Measurements from ENCODE around the gene KIAA1217. TPM values are rescaled to one million over a fixed set of nuclear protein-coding genes. Genes with fewer than 3 reads are reported as not detected.
A peak's percentile ranks its signal among the peaks of the same experiment; 100 is the strongest.

The KIAA1217 gene
- total RNA-seq, 1 donor from 2014 or later, result 13.0 TPM

DNA sequence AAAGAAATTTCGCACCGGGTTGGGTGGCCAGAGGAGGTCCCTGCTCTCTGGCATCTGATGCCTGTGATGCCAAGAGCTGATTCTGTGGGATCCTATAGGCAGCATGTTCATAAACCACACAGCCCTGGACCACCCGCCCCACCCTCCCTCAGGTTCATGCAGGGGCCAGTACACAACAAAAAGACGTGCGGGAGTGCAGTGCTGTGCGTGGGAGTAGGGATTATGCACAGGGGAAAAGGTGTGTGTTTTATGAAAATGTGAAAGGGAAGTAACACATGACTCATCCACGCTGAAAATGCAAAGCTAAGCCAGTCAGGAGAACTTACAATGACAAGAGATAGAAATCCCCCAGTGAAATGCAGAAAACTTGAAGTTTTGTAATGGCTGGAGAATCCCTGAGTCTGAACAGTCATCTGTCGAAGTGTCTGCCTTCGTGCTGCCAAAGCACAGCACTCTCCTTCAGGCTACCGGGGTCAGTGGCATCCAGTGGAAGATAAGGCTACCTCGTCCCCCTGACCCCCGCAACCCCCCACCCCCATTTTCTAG lies 1.1 kb downstream of the KIAA1217 start:
- H3K4me3 ChIP-seq, result peak overlapping the region; percentile 66 to 71
- H3K36me3 ChIP-seq, result no peaks in the 10 kb centered on the region
- intact Hi-C loops (cut with DNase I), result loop anchor here (5.0 kb wide), 2 partner anchors 132 to 152 kb away; no protein-coding TSS in a partner anchor
- peaks cover 0 to 7% of the 10 kb centered on the region in 2 donors for H3K4me1 ChIP-seq
- H3K27me3 ChIP-seq, result no peaks in the 10 kb centered on the region
- no peak for DNase-seq (ENCODE audit: low spot score in 2 of 2)
- TF ChIP-seq, protein P1, sequence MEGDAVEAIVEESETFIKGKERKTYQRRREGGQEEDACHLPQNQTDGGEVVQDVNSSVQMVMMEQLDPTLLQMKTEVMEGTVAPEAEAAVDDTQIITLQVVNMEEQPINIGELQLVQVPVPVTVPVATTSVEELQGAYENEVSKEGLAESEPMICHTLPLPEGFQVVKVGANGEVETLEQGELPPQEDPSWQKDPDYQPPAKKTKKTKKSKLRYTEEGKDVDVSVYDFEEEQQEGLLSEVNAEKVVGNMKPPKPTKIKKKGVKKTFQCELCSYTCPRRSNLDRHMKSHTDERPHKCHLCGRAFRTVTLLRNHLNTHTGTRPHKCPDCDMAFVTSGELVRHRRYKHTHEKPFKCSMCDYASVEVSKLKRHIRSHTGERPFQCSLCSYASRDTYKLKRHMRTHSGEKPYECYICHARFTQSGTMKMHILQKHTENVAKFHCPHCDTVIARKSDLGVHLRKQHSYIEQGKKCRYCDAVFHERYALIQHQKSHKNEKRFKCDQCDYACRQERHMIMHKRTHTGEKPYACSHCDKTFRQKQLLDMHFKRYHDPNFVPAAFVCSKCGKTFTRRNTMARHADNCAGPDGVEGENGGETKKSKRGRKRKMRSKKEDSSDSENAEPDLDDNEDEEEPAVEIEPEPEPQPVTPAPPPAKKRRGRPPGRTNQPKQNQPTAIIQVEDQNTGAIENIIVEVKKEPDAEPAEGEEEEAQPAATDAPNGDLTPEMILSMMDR (IDR thresholded peaks at IDR 0.05), result no peak
- peak overlapping the region in 1 of 2 donors; percentile 1 for H3K27ac ChIP-seq
- no peaks in the 10 kb centered on the region for H3K9me3 ChIP-seq

DNA sequence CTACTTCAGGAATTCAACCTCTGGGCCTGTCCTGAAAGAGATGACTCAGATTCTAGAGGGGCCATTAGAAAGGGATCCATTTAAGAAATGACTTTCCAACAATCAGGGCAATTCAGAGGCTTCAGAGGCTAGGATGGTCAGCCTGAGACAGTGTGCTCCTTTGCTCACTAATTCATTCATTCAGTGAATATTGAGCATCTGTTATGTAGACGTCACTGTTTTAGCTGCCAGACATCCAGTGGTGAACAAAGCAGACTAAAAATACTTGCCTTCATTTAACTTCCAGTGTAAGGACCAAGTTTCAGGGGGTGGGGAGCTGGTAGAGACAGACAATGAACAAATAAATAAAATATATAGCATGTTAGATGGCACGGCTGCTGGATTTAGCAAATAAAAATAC lies 1.6 kb downstream of the KIAA1217 start:
- H3K9me3 ChIP-seq, result no peaks in the 10 kb centered on the region
- peaks cover 0 to 12% of the 10 kb centered on the region in 2 donors for H3K4me1 ChIP-seq
- no peak overlapping the region for H3K27ac ChIP-seq
- TF ChIP-seq, protein P1 (IDR thresholded peaks at IDR 0.05), result no peak
- H3K36me3 ChIP-seq, result no peaks in the 10 kb centered on the region
- DNase-seq (ENCODE audit: low spot score in 2 of 2), result no peak
- no peaks in the 10 kb centered on the region for H3K27me3 ChIP-seq
- H3K4me3 ChIP-seq, result peak overlapping the region; percentile 1 to 66
- intact Hi-C loops (cut with DNase I), result no loop called here

DNA sequence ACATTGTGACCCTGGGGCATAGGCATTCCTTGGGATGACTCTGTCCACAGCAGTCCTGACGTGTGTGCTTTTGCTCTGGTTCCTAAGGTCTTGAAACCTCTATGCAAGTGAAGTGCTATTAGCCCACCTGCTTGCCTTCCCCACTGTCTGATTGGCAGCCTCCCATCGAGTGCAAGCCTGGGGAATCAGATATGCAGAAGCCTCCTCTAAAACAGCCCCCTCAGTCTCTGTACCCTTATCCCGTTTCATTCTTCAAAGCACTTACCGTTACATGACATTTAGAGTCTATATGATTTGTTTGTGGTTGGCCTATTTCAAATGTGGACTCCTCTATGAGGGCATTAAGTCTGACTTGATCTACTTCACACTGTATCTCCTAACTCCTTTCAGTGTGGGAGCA lies 4.3 kb downstream of the KIAA1217 start:
- intact Hi-C loops (cut with DNase I), result no loop called here
- Histone ChIP-seq H3K27me3 (no peaks in the 10 kb centered on the region), H3K9me3 (no peaks in the 10 kb centered on the region), H3K4me1 (peaks cover 0 to 9% of the 10 kb centered on the region in 2 donors), H3K36me3 (no peaks in the 10 kb centered on the region), H3K27ac (no peak overlapping the region), H3K4me3 (no peak overlapping the region)
- TF ChIP-seq, protein P1 (IDR thresholded peaks at IDR 0.05), result no peak
- no peak for DNase-seq (ENCODE audit: low spot score in 2 of 2)

DNA sequence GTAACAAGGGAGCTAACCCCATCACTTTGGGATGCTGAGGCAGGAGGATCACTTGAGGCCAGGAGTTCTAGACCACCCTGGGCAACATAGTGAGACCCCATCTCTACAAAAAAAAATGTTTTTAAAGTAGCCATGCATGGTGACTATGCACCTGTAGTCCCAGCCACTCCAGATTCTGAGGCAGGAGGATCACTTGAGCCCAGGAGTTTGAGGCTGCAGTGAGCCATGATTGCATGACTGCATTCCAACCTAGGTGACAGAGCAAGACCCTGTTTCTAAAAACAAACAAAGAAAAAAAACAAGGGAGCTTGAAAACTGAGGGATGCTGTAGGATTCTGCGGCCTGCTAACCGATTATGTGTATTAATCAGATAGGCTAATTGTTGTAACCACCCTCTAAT lies 4.9 kb downstream of the KIAA1217 start:
- intact Hi-C loops (cut with DNase I), result no loop called here
- no peak overlapping the region for H3K27ac ChIP-seq
- peaks cover 0 to 9% of the 10 kb centered on the region in 2 donors for H3K4me1 ChIP-seq

DNA sequence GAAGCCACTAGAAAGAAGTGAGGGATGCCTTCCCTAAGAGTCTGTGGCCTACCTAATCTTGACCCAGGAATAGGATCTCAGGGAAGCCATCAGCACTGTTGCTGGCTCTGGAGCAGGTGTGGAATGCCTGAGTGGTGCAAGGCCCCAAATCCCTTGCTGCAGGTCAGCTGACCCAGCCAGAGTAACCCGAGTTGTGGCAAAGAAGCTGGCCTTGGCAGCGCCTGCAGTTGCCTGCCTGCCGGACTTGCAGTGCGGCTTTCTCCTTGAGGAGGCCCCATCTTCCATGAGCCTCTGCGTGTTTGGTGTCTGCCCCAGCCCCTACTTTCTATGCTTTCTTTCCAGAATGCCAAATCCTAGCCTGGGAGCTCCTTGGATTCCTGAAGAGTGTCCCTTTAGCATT lies 5.8 kb downstream of the KIAA1217 start:
- Histone ChIP-seq H3K27me3 (no peaks in the 10 kb centered on the region), H3K27ac (peak overlapping the region; percentile 36 to 60), H3K4me1 (peaks cover 0 to 9% of the 10 kb centered on the region in 2 donors), H3K4me3 (no peak overlapping the region), H3K9me3 (no peaks in the 10 kb centered on the region), H3K36me3 (peaks cover 0 to 3% of the 10 kb centered on the region in 2 donors)
- intact Hi-C loops (cut with DNase I), result no loop called here
- TF ChIP-seq, protein P1 (IDR thresholded peaks at IDR 0.05), result no peak
- no peak for DNase-seq (ENCODE audit: low spot score in 2 of 2)

More for the DNA sequence above, 4.9 kb downstream of the KIAA1217 start:
- Histone ChIP-seq H3K36me3 (no peaks in the 10 kb centered on the region), H3K27me3 (no peaks in the 10 kb centered on the region), H3K4me3 (no peak overlapping the region), H3K9me3 (no peaks in the 10 kb centered on the region)
- peak in 1 of 2 donors; percentile 13 for DNase-seq (ENCODE audit: low spot score in 2 of 2)
- TF ChIP-seq, protein P1 (IDR thresholded peaks at IDR 0.05), result no peak
